ENCODE data around the gene CSF1. TPM values are rescaled to one million over a fixed set of nuclear protein-coding genes. Genes with fewer than 3 reads are reported as not detected.

CSF1 gene
- total and polyA plus RNA-seq, 2 experiments from 2014 or later, result 60.0 to 67.9 TPM

GRCh38 chr1:109910963-109911798, 532 bp downstream of the CSF1 start:
- H3F3A ChIP-seq (ENCODE audit: insufficient read depth), result peaks cover 24% of the 10 kb centered on the region; the same call in 1 of the 2 replicates
- peak overlapping the region; percentile 92 for H3K4me3 ChIP-seq
- no peaks in the 10 kb centered on the region for H3K9me2 ChIP-seq (ENCODE audit: insufficient read depth)
- no peaks in the 10 kb centered on the region for H3K27me3 ChIP-seq (replicated peaks; ENCODE audit: insufficient read depth)
- peak; percentile 6 for DNase-seq
- peaks cover 49% of the 10 kb centered on the region for H3K79me2 ChIP-seq (ENCODE audit: insufficient read depth)
- peak overlapping the region; percentile 81 for H2AFZ ChIP-seq
- H3K4me1 ChIP-seq (ENCODE audit: insufficient read depth), result peaks cover 31% of the 10 kb centered on the region
- TF ChIP-seq EZH2phosphoT487 (IDR thresholded peaks at IDR 0.05; ENCODE audit: insufficient read depth, low read depth), result no peak
- no peak for TF ChIP-seq EZH2 (IDR thresholded peaks at IDR 0.05; ENCODE audit: insufficient read depth, poor library complexity, severe bottlenecking)
- H3K9me3 ChIP-seq (ENCODE audit: low read depth), result no peaks in the 10 kb centered on the region
- in situ Hi-C loops (cut with MboI), result no loop called here
- H3K4me2 ChIP-seq (ENCODE audit: unreplicated experiment), result peak overlapping the region; percentile 95
- H3K36me3 ChIP-seq (ENCODE audit: low read depth), result no peaks in the 10 kb centered on the region
- peak overlapping the region; percentile 89 for H3K9ac ChIP-seq
- peak overlapping the region; percentile 75 for H3K27ac ChIP-seq
- WGBS, 2 experiments (ENCODE audit: low coverage in 1 of 2, low lambda C conversion rate in 2 of 2, missing lambda C conversion rate in 2 of 2), result 2 to 3% methylated on average over 35 to 38 of the region's 70 CpGs
- no peaks in the 10 kb centered on the region for H4K20me1 ChIP-seq (ENCODE audit: insufficient read depth)

- peaks cover 7% of the 10 kb centered on the region for H3K36me3 ChIP-seq (ENCODE audit: low read depth)
- peak overlapping the region; percentile 75 for H3K27ac ChIP-seq
- H2AFZ ChIP-seq, result no peak overlapping the region
- DNase-seq, result peak; percentile 69
- H4K20me1 ChIP-seq (ENCODE audit: insufficient read depth), result no peaks in the 10 kb centered on the region
- peak overlapping the region; percentile 89 for H3K9ac ChIP-seq
- no peaks in the 10 kb centered on the region for H3K9me3 ChIP-seq (ENCODE audit: low read depth)
- H3K9me2 ChIP-seq (ENCODE audit: insufficient read depth), result no peaks in the 10 kb centered on the region
- peak overlapping the region; percentile 95 for H3K4me2 ChIP-seq (ENCODE audit: unreplicated experiment)
- in situ Hi-C loops (cut with MboI), result no loop called here
- 11 to 17% methylated on average over 3 to 4 of the region's 4 CpGs for WGBS, 2 experiments (ENCODE audit: low coverage in 1 of 2, low lambda C conversion rate in 2 of 2, missing lambda C conversion rate in 2 of 2)
- H3K79me2 ChIP-seq (ENCODE audit: insufficient read depth), result peaks cover 60% of the 10 kb centered on the region
- H3K4me1 ChIP-seq (ENCODE audit: insufficient read depth), result peaks cover 31% of the 10 kb centered on the region
- TF ChIP-seq EZH2phosphoT487 (IDR thresholded peaks at IDR 0.05; ENCODE audit: insufficient read depth, low read depth), result no peak
- TF ChIP-seq EZH2 (IDR thresholded peaks at IDR 0.05; ENCODE audit: insufficient read depth, poor library complexity, severe bottlenecking), result no peak
- H3K4me3 ChIP-seq, result peak overlapping the region; percentile 92
- peaks cover 24% of the 10 kb centered on the region; the same call in 1 of the 2 replicates for H3F3A ChIP-seq (ENCODE audit: insufficient read depth)
- no peaks in the 10 kb centered on the region for H3K27me3 ChIP-seq (replicated peaks; ENCODE audit: insufficient read depth)
Measured at GRCh38 chr1:109912214-109912861, 1.7 kb downstream of the CSF1 start.

GRCh38 chr1:109912873-109913272, 2.2 kb downstream of the CSF1 start:
- in situ Hi-C loops (cut with MboI), result no loop called here

GRCh38 chr1:109913360-109913879, 2.8 kb downstream of the CSF1 start:
- Histone ChIP-seq H3K4me1 (ENCODE audit: insufficient read depth) (peaks cover 31% of the 10 kb centered on the region), H3K4me2 (ENCODE audit: unreplicated experiment) (peak overlapping the region; percentile 95), H2AFZ (no peak overlapping the region), H3K9me3 (ENCODE audit: low read depth) (no peaks in the 10 kb centered on the region), H3K79me2 (ENCODE audit: insufficient read depth) (peaks cover 68% of the 10 kb centered on the region), H3F3A (ENCODE audit: insufficient read depth) (peaks cover 24% of the 10 kb centered on the region; the same call in 1 of the 2 replicates), H3K27ac (peak overlapping the region; percentile 75), H3K36me3 (ENCODE audit: low read depth) (peaks cover 18% of the 10 kb centered on the region), H4K20me1 (ENCODE audit: insufficient read depth) (no peaks in the 10 kb centered on the region), H3K4me3 (peak overlapping the region; percentile 92), H3K9me2 (ENCODE audit: insufficient read depth) (no peaks in the 10 kb centered on the region), H3K9ac (peak overlapping the region; percentile 89), H3K27me3 (replicated peaks; ENCODE audit: insufficient read depth) (no peaks in the 10 kb centered on the region)
- DNase-seq, result peak; percentile 51
- TF ChIP-seq EZH2phosphoT487 (IDR thresholded peaks at IDR 0.05; ENCODE audit: insufficient read depth, low read depth) (no peak), EZH2 (IDR thresholded peaks at IDR 0.05; ENCODE audit: insufficient read depth, poor library complexity, severe bottlenecking) (no peak)
- 13 to 14% methylated on average over 1 of the region's 1 CpG for WGBS, 2 experiments (ENCODE audit: low coverage in 1 of 2, low lambda C conversion rate in 2 of 2, missing lambda C conversion rate in 2 of 2)
- in situ Hi-C loops (cut with MboI), result no loop called here

More at GRCh38 chr1:109912873-109913272, 2.2 kb downstream of the CSF1 start:
- peaks cover 66% of the 10 kb centered on the region for H3K79me2 ChIP-seq (ENCODE audit: insufficient read depth)
- H3K9me2 ChIP-seq (ENCODE audit: insufficient read depth), result no peaks in the 10 kb centered on the region
- no peaks in the 10 kb centered on the region for H4K20me1 ChIP-seq (ENCODE audit: insufficient read depth)
- DNase-seq, result peak; percentile 84
- H3K4me2 ChIP-seq (ENCODE audit: unreplicated experiment), result peak overlapping the region; percentile 95
- peak overlapping the region; percentile 75 for H3K27ac ChIP-seq
- no peaks in the 10 kb centered on the region for H3K27me3 ChIP-seq (replicated peaks; ENCODE audit: insufficient read depth)
- peak overlapping the region; percentile 89 for H3K9ac ChIP-seq
- H3K36me3 ChIP-seq (ENCODE audit: low read depth), result peaks cover 13% of the 10 kb centered on the region
- WGBS, 2 experiments (ENCODE audit: low coverage in 1 of 2, low lambda C conversion rate in 2 of 2, missing lambda C conversion rate in 2 of 2), result 0% methylated on average over 1 of the region's 1 CpG
- TF ChIP-seq EZH2 (IDR thresholded peaks at IDR 0.05; ENCODE audit: insufficient read depth, poor library complexity, severe bottlenecking) (no peak), EZH2phosphoT487 (IDR thresholded peaks at IDR 0.05; ENCODE audit: insufficient read depth, low read depth) (no peak)
- H3K4me3 ChIP-seq, result peak overlapping the region; percentile 92
- peaks cover 24% of the 10 kb centered on the region; the same call in 1 of the 2 replicates for H3F3A ChIP-seq (ENCODE audit: insufficient read depth)
- peaks cover 31% of the 10 kb centered on the region for H3K4me1 ChIP-seq (ENCODE audit: insufficient read depth)
- H2AFZ ChIP-seq, result no peak overlapping the region
- no peaks in the 10 kb centered on the region for H3K9me3 ChIP-seq (ENCODE audit: low read depth)

Data from GM23248 (cell line).